Prostate gland (tissue), 2 donors: ENCODE measurements around the gene KLHL29. TPM values are rescaled to one million over a fixed set of nuclear protein-coding genes. Genes with fewer than 3 reads are reported as not detected.

Experiments used
- DNase-seq: peaks from one replicate; pipeline ENCODE4 v3.0.0-alpha.2; 2019; ENCODE audit warnings: low spot score
- H3K27ac ChIP-seq, 2 donors: fragments of 200-600 bp; sonication (generic); 2 replicates each; pipeline ENCODE4 v1.5.1; 2017 to 2019
- H3K27me3 ChIP-seq: fragments of 200-600 bp; sonication (generic); replicated peaks from 2 replicates; pipeline ENCODE4 v1.5.1; 2019; ENCODE audit not compliant: insufficient read depth
- H3K36me3 ChIP-seq, 2 donors: fragments of 200-600 bp; sonication (generic); 1 replicate in 1 of 2; 2 replicates in 1 of 2; pipeline versions ENCODE4 v1.5.1 to v1.8.1; 2017 to 2019
- H3K4me1 ChIP-seq: fragments of 200-600 bp; sonication (generic); replicated peaks from 2 replicates; pipeline ENCODE4 v1.5.1; 2019
- H3K4me3 ChIP-seq, 2 donors: fragments of 200-600 bp; sonication (generic); 2 replicates each; pipeline ENCODE4 v1.5.1; 2017 to 2019
- H3K9me3 ChIP-seq: fragments of 200-600 bp; sonication (generic); 2 replicates; pipeline ENCODE4 v1.5.1; 2017
- CTCF ChIP-seq, 4 experiments: fragments of 200-600 bp in 2 of 4; fragments of 450-650 bp in 2 of 4; sonication (generic) in 2 of 4; IDR thresholded peaks; 1 replicate in 3 of 4; 2 replicates in 1 of 4; pipeline ENCODE4 v1.5.1; 2016 to 2019; ENCODE audit warnings: antibody characterized with exemption in 4 of 4, mild to moderate bottlenecking in 2 of 4, moderate library complexity in 2 of 4
- POLR2A ChIP-seq: fragments of 450-650 bp; IDR thresholded peaks from one replicate; pipeline ENCODE4 v1.6.1; 2016; ENCODE audit warnings: antibody characterized with exemption, mild to moderate bottlenecking
- POLR2AphosphoS5 ChIP-seq: sonication (generic); formaldehyde crosslinking; IDR thresholded peaks from one replicate; pipeline ENCODE4 v1.6.1; 2017; ENCODE audit warnings: antibody characterized with exemption
- WGBS: methylation state at CpG from one replicate; pipeline ENCODE4 v1.1.5; 2018; 5-methylcytosine and 5-hydroxymethylcytosine counted together
- intact Hi-C: fragments of 100-400 bp; cut with DNase I; formaldehyde crosslinking; loops from one replicate; pipeline ENCODE4 v1.14.2; 2022
- total RNA-seq, 2 donors: library from RNA; depleted of rRNA; stranded (reverse); fragments of >200 nt; gene quantifications; one replicate each; pipeline ENCODE4 v1.1.0, GENCODE V29; 2016

Gene KLHL29
- total RNA-seq, 2 donors from 2014 or later, result 23.3 to 24.8 TPM

GRCh38 chr2:23630961-23631360 is 246.0 kb downstream of the KLHL29 start:
- Histone ChIP-seq H3K36me3 (no peaks in the 10 kb centered on the region), H3K4me1 (no peaks in the 10 kb centered on the region), H3K4me3 (no peak overlapping the region), H3K27ac (no peak overlapping the region), H3K9me3 (no peaks in the 10 kb centered on the region), H3K27me3 (no peaks in the 10 kb centered on the region)
- intact Hi-C loops, result no loop called here
- no peak for DNase-seq
- TF ChIP-seq POLR2AphosphoS5 (no peak), CTCF (IDR thresholded peaks at IDR 0.05) (no peak), POLR2A (no peak)
- WGBS, result 93% methylated on average over 7 of the region's 7 CpGs

- no peak for DNase-seq
- H3K4me3 ChIP-seq, result no peak overlapping the region
- TF ChIP-seq POLR2AphosphoS5 (no peak), CTCF (IDR thresholded peaks at IDR 0.05) (no peak), POLR2A (no peak)
- intact Hi-C loops, result no loop called here
- no peak overlapping the region for H3K27ac ChIP-seq
- no peaks in the 10 kb centered on the region for H3K36me3 ChIP-seq
- WGBS, result 92% methylated on average over 11 of the region's 11 CpGs
- H3K4me1 ChIP-seq, result no peaks in the 10 kb centered on the region
- no peaks in the 10 kb centered on the region for H3K27me3 ChIP-seq
- H3K9me3 ChIP-seq, result no peaks in the 10 kb centered on the region
These were observed 246.4 kb downstream of the KLHL29 start for GRCh38 chr2:23631389-23631788.

- intact Hi-C loops, result no loop called here
- Histone ChIP-seq H3K4me3 (no peak overlapping the region), H3K36me3 (no peaks in the 10 kb centered on the region), H3K27me3 (no peaks in the 10 kb centered on the region), H3K27ac (no peak overlapping the region), H3K9me3 (no peaks in the 10 kb centered on the region), H3K4me1 (no peaks in the 10 kb centered on the region)
- WGBS, result 70% methylated on average over 6 of the region's 6 CpGs
- no peak for TF ChIP-seq POLR2AphosphoS5
- no peak for TF ChIP-seq CTCF (IDR thresholded peaks at IDR 0.05)
- DNase-seq, result no peak
These were observed 247.4 kb downstream of the KLHL29 start for GRCh38 chr2:23632386-23632785.

- H3K9me3 ChIP-seq, result no peaks in the 10 kb centered on the region
- no peaks in the 10 kb centered on the region for H3K4me1 ChIP-seq
- H3K27me3 ChIP-seq, result no peaks in the 10 kb centered on the region
- H3K4me3 ChIP-seq, result no peak overlapping the region
- no peak for DNase-seq
- H3K36me3 ChIP-seq, result no peaks in the 10 kb centered on the region
- WGBS, result 98% methylated on average over 5 of the region's 5 CpGs
- H3K27ac ChIP-seq, result no peak overlapping the region
- intact Hi-C loops, result no loop called here
- TF ChIP-seq POLR2AphosphoS5 (no peak), CTCF (IDR thresholded peaks at IDR 0.05) (no peak), POLR2A (no peak)
These were observed 247.9 kb downstream of the KLHL29 start for GRCh38 chr2:23632831-23633395.

GRCh38 chr2:23633966-23634365 is 249.0 kb downstream of the KLHL29 start:
- 96% methylated on average over 8 of the region's 8 CpGs for WGBS
- no peak for DNase-seq
- Histone ChIP-seq H3K27ac (no peak overlapping the region), H3K9me3 (no peaks in the 10 kb centered on the region), H3K4me1 (no peaks in the 10 kb centered on the region), H3K4me3 (no peak overlapping the region), H3K27me3 (no peaks in the 10 kb centered on the region), H3K36me3 (no peaks in the 10 kb centered on the region)
- intact Hi-C loops, result no loop called here
- TF ChIP-seq POLR2A (no peak), CTCF (IDR thresholded peaks at IDR 0.05) (no peak), POLR2AphosphoS5 (no peak)
